Liver (tissue), 3 donors: ENCODE results near the gene EML1.

Source experiments
- GABPA ChIP-seq, 2 donors: IDR thresholded peaks in 1 of 2; conservative IDR thresholded peaks in 1 of 2; 2 replicates each; pipeline ENCODE4 v1.6.1; 2016; ENCODE audit warnings: antibody characterized with exemption in 2 of 2, mild to moderate bottlenecking in 1 of 2, moderate library complexity in 1 of 2
- JUND ChIP-seq, 2 donors: IDR thresholded peaks; 2 replicates each; pipeline ENCODE4 v1.6.1; 2016; ENCODE audit warnings: antibody characterized with exemption in 2 of 2
- RAD21 ChIP-seq, 2 donors: IDR thresholded peaks; 2 replicates each; pipeline ENCODE4 v1.6.1; 2016; ENCODE audit warnings: antibody characterized with exemption in 2 of 2, mild to moderate bottlenecking in 2 of 2
- SP1 ChIP-seq: IDR thresholded peaks from 2 replicates; pipeline ENCODE4 v1.6.1; 2018; ENCODE audit warnings: antibody characterized with exemption, mild to moderate bottlenecking
- TF ChIP-seq, protein P1 (sequence below): IDR thresholded peaks from 2 replicates; pipeline ENCODE4 v1.6.1; 2016; ENCODE audit warnings: antibody characterized with exemption
- TF ChIP-seq, protein P2 (sequence below): fragments of 150-350 bp; IDR thresholded peaks from 2 replicates; pipeline ENCODE4 v1.5.1; 2017; ENCODE audit warnings: improper control_type of control experiment, low read depth, low read length; ENCODE audit not compliant: missing input control
- TF ChIP-seq, protein P3 (sequence below): IDR thresholded peaks from 2 replicates; pipeline ENCODE4 v1.6.1; 2016; ENCODE audit warnings: antibody characterized with exemption
- TF ChIP-seq, protein P4 (sequence below): IDR thresholded peaks from 2 replicates; pipeline ENCODE4 v1.6.1; 2016; ENCODE audit warnings: antibody characterized with exemption
- donor health status: healthy.
- donor health status: healthy.

- TF ChIP-seq JUND (IDR thresholded peaks at IDR 0.05) (no peak), RAD21 (IDR thresholded peaks at IDR 0.05) (no peak), SP1 (no peak), GABPA (IDR thresholded peaks at IDR 0.05 in 1 of 2, conservative IDR thresholded peaks at IDR 0.05 in 1 of 2) (no peak)
- TF ChIP-seq, protein P1, sequence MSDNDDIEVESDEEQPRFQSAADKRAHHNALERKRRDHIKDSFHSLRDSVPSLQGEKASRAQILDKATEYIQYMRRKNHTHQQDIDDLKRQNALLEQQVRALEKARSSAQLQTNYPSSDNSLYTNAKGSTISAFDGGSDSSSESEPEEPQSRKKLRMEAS, result no peak
- TF ChIP-seq, protein P2, sequence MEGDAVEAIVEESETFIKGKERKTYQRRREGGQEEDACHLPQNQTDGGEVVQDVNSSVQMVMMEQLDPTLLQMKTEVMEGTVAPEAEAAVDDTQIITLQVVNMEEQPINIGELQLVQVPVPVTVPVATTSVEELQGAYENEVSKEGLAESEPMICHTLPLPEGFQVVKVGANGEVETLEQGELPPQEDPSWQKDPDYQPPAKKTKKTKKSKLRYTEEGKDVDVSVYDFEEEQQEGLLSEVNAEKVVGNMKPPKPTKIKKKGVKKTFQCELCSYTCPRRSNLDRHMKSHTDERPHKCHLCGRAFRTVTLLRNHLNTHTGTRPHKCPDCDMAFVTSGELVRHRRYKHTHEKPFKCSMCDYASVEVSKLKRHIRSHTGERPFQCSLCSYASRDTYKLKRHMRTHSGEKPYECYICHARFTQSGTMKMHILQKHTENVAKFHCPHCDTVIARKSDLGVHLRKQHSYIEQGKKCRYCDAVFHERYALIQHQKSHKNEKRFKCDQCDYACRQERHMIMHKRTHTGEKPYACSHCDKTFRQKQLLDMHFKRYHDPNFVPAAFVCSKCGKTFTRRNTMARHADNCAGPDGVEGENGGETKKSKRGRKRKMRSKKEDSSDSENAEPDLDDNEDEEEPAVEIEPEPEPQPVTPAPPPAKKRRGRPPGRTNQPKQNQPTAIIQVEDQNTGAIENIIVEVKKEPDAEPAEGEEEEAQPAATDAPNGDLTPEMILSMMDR, result no peak
- TF ChIP-seq, protein P3, sequence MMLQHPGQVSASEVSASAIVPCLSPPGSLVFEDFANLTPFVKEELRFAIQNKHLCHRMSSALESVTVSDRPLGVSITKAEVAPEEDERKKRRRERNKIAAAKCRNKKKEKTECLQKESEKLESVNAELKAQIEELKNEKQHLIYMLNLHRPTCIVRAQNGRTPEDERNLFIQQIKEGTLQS, result no peak
- TF ChIP-seq, protein P4, sequence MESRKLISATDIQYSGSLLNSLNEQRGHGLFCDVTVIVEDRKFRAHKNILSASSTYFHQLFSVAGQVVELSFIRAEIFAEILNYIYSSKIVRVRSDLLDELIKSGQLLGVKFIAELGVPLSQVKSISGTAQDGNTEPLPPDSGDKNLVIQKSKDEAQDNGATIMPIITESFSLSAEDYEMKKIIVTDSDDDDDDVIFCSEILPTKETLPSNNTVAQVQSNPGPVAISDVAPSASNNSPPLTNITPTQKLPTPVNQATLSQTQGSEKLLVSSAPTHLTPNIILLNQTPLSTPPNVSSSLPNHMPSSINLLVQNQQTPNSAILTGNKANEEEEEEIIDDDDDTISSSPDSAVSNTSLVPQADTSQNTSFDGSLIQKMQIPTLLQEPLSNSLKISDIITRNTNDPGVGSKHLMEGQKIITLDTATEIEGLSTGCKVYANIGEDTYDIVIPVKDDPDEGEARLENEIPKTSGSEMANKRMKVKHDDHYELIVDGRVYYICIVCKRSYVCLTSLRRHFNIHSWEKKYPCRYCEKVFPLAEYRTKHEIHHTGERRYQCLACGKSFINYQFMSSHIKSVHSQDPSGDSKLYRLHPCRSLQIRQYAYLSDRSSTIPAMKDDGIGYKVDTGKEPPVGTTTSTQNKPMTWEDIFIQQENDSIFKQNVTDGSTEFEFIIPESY, result no peak
Observed at GRCh38 chr14:99983251-99984015, 190.2 kb downstream of the EML1 start.
